ENCODE measurements around the gene MLX.
"Not testable (repeated sequence)": the region's sequence is repeated elsewhere in the genome, so short reads cannot be mapped to it uniquely, and the experiment has no call there.

The MLX gene

DNA sequence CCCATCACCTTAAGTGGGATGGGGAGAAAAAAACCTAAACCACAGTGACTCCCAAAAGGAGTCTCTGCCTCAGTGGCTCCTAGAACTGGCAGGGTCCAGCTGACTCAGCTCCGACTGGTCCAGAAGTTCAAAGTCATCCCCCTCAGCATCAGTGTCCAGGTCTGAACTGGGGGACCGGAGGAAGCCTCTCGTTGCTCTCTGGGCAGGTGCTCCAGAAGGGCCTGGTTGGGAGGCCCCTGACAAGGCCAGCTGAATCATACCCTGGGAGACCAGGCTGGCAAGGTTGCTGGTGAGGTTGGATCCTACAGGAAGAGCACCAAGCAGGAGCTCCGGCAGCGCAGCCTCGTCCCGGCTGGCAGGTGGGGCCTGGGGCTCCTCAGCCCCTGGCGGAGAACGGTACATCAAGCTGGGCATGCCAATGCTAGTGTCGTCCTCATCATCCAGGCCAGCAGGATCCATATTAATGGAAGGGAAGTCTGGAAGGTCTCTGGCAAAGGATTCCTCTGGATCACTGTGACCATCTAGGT is 14.9 kb downstream of the MLX start:
- no peak for DNase-seq

DNA sequence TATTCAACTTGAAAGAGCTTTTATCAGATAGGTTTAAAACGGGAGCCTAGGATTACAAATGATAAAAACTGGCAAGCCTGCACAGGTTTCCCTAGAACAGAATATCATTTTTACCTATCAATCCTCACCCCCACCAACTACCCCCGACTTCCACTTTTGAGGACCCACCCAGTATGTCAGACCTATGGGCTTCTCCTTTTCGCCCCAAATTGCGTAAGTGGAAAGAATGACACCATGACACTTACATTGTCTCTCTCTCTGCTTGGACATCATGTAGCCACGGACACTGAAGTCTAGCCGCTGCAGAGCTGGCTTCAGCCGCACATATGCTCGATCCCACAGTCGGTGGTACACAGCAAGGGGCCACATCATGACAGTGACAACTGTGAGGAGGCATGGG is 18.0 kb downstream of the MLX start:
- no peak for DNase-seq

DNA sequence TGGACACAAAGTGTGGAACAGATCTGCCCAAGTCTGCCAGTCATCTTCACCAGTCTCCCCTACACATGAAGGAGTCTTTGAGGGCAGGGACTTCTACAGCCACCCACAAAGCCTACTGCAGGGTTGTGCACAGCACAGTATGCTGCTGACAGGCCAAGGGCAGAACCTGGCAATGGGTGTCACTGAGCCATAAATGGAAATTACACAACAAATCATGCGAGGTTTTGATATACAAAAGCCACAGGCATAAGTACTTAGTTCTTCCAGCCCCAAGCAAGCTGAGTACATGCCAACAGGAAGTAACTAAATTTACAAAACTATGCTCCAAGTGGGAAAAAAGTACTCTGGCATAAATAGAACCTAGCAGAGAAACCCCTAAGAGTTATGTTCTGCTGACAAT is 18.5 kb downstream of the MLX start:
- DNase-seq, result no peak

GRCh38 chr17:42586514-42587230 is 19.8 kb downstream of the MLX start:
- no peak for DNase-seq

- no peak for DNase-seq
Measured at GRCh38 chr17:42590886-42591285, 24.0 kb downstream of the MLX start.

DNA sequence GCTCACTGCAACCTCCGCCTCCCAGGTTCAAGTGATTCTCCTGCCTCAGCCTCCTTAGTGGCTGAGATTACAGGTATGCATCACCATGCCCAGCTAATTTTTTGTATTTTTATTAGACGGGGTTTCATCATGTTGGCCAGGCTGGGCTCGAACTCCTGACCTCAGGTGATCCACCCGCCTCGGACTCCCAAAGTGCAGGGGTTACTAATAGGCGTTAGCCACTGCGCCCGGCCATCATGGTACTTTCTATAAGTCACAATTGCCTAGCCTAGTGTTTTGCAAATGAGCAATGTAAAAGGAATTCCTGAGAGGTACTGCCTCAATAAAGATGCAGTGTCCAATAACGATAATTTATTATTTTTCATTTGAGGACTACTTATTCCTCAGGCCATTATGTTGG is 24.5 kb downstream of the MLX start:
- DNase-seq, result no peak

DNA sequence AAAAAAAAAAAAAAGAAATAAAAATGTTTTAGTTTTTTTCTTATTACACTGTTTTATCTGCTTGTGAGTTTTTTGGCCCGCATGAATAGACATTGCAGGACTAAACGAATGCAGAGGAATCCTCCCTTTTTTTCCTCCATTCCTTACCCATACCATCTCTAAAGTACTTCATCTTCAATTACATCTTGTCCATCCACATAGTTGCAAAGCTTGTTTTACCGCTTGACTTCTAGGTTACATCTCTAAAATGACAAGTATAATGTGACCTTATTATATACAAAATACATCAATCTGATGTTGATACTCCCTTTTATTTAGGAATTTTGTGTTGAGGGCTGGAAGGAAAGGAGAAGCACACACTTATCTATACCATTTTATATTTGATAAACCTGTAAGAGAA is 29.5 kb downstream of the MLX start:
- no peak for DNase-seq

GRCh38 chr17:42598905-42599304 is 32.0 kb downstream of the MLX start:
- DNase-seq, result peak; percentile 66

DNA sequence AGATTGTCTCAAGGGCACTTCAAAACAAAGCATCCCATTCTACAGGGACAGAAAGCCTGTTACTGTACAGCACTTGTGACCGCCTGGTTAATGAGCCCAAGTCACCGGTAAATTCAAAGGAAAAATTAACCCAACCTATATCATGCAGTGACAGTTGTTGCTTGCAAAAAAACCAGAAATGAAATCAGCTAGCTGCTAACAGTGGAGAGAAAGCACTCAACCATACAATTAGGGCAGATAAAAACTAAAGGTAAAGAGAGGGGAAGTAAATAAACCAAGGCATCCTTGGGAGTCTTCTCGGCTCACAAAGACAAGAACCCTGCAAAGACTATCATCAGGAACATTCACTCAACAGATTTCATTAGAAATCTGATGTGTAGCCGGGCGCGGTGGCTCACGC is 36.4 kb downstream of the MLX start:
- DNase-seq, result no peak

DNA sequence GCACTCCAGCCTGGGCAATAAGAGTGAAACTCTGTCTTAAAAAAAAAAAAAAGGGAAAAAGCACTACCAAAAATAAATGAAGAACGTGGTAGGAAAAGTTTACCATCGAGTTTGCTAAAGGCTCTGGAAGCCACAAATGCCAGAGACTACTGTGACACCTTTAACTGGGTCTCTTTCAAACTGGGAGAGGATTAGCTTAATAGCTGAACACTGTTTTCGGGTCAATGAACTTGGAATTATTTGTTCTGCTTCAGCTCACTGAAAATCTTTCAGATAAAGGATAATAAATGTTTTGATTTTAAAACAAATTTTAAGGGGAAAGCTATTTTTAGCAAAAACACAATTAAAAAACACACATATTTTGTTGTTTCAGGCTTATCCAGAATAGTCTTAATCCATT is 40.9 kb downstream of the MLX start:
- no peak for DNase-seq

DNA sequence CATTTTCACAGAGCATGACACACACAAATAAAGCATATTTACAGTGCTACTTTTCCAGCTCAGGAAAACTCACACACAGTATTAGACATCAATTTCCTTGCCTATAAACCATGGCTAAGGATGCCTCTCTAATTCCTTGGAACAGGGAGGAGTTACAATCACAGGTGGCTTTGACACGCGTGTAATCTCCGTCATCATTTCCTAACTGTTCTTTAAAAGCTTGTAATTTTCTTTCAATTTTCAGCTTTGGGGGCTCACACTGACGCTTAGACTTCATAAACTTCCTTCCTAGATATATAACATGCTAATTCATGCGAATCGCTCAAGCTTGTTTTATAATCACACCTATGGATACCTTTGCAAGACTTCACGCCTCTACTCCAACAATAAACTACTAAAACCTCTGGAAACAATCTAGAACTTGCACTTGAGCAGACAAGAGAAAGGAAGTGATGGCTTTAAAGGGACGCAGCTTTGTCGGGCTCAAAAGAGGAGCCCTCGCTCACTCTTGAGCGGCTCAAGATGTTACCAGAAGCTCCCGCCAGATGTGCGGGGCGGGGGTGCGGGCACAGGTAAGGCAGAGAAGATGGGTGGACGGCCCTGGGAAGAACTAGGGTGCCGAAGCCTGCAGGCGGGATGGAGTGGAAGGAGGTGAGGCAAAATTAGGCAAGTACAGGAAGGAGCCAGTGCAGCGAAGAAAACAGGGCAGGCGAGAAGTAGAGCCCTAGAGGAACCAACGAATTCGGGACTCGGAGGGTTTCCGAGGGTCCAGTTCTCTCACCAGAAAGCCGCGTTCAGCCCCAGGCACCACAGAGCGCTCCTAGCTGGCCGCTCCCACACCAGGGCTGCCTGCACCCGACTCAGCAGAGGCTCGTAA is 41.6 kb downstream of the MLX start:
- no peak for DNase-seq

DNA sequence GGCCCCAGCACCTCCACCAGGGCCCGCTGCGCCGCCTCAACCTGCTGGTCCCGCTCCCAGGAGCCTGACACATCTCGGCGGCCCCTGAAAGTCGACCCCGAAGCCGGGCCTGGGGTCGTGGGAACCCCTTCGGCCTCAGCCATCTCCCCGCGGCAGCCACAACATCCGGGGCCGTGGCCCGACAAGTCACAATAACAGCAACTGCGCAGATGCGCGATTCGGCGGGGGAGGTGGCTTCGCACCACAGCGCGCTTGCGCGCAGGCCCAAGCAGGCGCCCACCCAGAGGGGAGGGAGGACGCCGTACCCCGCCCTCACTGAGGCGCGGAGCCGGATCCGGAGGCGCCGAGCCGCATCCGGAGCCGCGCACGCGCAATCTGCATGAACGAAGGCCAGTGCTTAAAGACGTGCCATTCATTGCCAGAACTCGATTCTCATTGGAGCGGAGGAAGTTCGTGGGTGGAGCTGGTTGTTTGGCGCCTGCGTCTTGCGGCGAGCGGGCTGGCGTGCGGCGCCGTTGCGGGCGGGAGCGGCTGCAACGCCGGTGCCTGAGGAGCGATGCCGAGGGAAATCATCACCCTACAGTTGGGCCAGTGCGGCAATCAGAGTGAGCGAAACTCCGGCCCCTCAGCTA is 42.4 kb downstream of the MLX start, which contains the start of the genes RETREG3 and TUBG1:
Gene RETREG3 (minus strand): TSS at position 193 of the 632 bp plus-strand sequence. CDS start 50 bp downstream, at position 143.
Gene TUBG1 (plus strand): TSS at position 502 of the 632 bp plus-strand sequence. CDS start 55 bp downstream, at position 557.
- peak; percentile 96 for DNase-seq

GRCh38 chr17:42609814-42610801 is 43.2 kb downstream of the MLX start:
- DNase-seq, result not testable (repeated sequence)

- DNase-seq, result no peak
Measured at GRCh38 chr17:42612013-42612412, 45.1 kb downstream of the MLX start.

DNA sequence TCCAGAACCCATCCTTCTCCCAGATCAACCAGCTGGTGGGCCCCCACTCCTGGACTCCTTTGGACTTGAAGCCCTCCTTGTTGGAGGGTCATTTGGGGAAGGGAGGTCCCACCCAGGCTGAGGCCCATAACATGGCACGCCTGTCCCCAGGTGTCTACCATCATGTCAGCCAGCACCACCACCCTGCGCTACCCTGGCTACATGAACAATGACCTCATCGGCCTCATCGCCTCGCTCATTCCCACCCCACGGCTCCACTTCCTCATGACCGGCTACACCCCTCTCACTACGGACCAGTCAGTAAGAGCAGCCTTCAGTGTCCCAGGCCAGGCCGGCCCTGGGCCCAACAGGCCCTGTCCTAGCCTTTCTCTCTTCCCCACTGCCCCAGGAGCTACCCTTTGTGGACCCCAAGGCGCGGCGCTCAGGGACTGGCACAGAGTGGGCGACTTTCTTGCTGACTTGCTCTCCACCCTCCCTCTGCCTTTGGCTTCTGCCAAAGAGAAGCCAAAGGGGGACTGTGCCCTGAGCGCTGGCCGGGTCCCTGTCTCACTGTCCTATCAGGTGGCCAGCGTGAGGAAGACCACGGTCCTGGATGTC is 46.9 kb downstream of the MLX start:
- no peak for DNase-seq

GRCh38 chr17:42617956-42618431 is 51.1 kb downstream of the MLX start:
- DNase-seq, result no peak

- DNase-seq, result peak; percentile 66
Measured at GRCh38 chr17:42618442-42619150, 51.7 kb downstream of the MLX start.

GRCh38 chr17:42621987-42622386 is 55.1 kb downstream of the MLX start:
- not testable (repeated sequence) for DNase-seq

Measured in NCI-H2107 (cell line).